ENCODE data around the gene PTPN5. TPM values are rescaled to one million over a fixed set of nuclear protein-coding genes. Genes with fewer than 3 reads are reported as not detected.
A peak's percentile ranks its signal among the peaks of the same experiment; 100 is the strongest.

Gene PTPN5
- total RNA-seq, 1 experiment from 2014 or later, result not detected

- no peak for DNase-seq (ENCODE audit: low read depth, low spot score)
- Histone ChIP-seq H3K4me3 (replicated peaks in 1 of 2; ENCODE audit: low read depth in 1 of 2, low read length in 2 of 2) (no peak overlapping the region), H3K27me3 (ENCODE audit: insufficient read depth, low read length) (peaks cover 5% of the 10 kb centered on the region; the same call in 1 of the 2 replicates), H2AFZ (ENCODE audit: low read depth, low read length, poor library complexity, severe bottlenecking) (no peak overlapping the region), H3K9me2 (ENCODE audit: insufficient read depth) (no peaks in the 10 kb centered on the region), H3K79me2 (ENCODE audit: insufficient read depth, low read length) (no peaks in the 10 kb centered on the region), H4K20me1 (ENCODE audit: insufficient read depth) (no peaks in the 10 kb centered on the region), H3K9ac (ENCODE audit: low read length) (no peak overlapping the region), H3K36me3 (ENCODE audit: control insufficient read depth in 1 of 2, insufficient read depth in 2 of 2, low read length in 2 of 2) (no peaks in the 10 kb centered on the region), H3K4me1 (ENCODE audit: control insufficient read depth in 1 of 2, insufficient read depth in 2 of 2, low read length in 2 of 2) (no peaks in the 10 kb centered on the region), H3K27ac (ENCODE audit: low read depth, low read length) (no peak overlapping the region), H3K4me2 (ENCODE audit: low read length) (no peak overlapping the region), H3K9me3 (ENCODE audit: control insufficient read depth in 1 of 2, insufficient read depth in 1 of 2, low read depth in 1 of 2, low read length in 2 of 2) (no peaks in the 10 kb centered on the region)
- TF ChIP-seq SP1 (IDR thresholded peaks at IDR 0.05; ENCODE audit: low read depth) (no peak), EZH2phosphoT487 (IDR thresholded peaks at IDR 0.05; ENCODE audit: borderline replicate concordance) (no peak)
- CTCF ChIA-PET, result no interaction called here
- ATAC-seq, result no peak
- intact Hi-C loops (cut with micrococcal nuclease), result no loop called here
- RAD21 ChIA-PET (ENCODE audit: low non-redundant PET in 1 of 2, low total read pairs in 2 of 2, uncharacterized antibody in 2 of 2, unreplicated experiment in 2 of 2), result no interaction called here
- POLR2A ChIA-PET, result no interaction called here
- no TSS peak for BruUV-seq (replicated peaks)
These were observed 85.0 kb downstream of the PTPN5 start for GRCh38 chr11:18706330-18707243.

GRCh38 chr11:18705651-18706281, 85.8 kb downstream of the PTPN5 start:
- Histone ChIP-seq H3K27me3 (ENCODE audit: insufficient read depth, low read length) (peaks cover 5% of the 10 kb centered on the region; the same call in 1 of the 2 replicates), H3K4me2 (ENCODE audit: low read length) (no peak overlapping the region), H3K9me3 (ENCODE audit: control insufficient read depth in 1 of 2, insufficient read depth in 1 of 2, low read depth in 1 of 2, low read length in 2 of 2) (no peaks in the 10 kb centered on the region), H3K4me1 (ENCODE audit: control insufficient read depth in 1 of 2, insufficient read depth in 2 of 2, low read length in 2 of 2) (peaks cover under 1 to 4% of the 10 kb centered on the region in 2 experiments; a peak in 2 of 4 replicates), H4K20me1 (ENCODE audit: insufficient read depth) (no peaks in the 10 kb centered on the region), H3K9me2 (ENCODE audit: insufficient read depth) (no peaks in the 10 kb centered on the region), H3K27ac (ENCODE audit: low read depth, low read length) (no peak overlapping the region), H3K79me2 (ENCODE audit: insufficient read depth, low read length) (no peaks in the 10 kb centered on the region), H3K9ac (ENCODE audit: low read length) (no peak overlapping the region), H3K36me3 (ENCODE audit: control insufficient read depth in 1 of 2, insufficient read depth in 2 of 2, low read length in 2 of 2) (no peaks in the 10 kb centered on the region), H3K4me3 (replicated peaks in 1 of 2; ENCODE audit: low read depth in 1 of 2, low read length in 2 of 2) (no peak overlapping the region), H2AFZ (ENCODE audit: low read depth, low read length, poor library complexity, severe bottlenecking) (no peak overlapping the region)
- DNase-seq (ENCODE audit: low read depth, low spot score), result no peak
- no TSS peak for BruUV-seq (replicated peaks)
- intact Hi-C loops (cut with micrococcal nuclease), result no loop called here
- RAD21 ChIA-PET (ENCODE audit: low non-redundant PET in 1 of 2, low total read pairs in 2 of 2, uncharacterized antibody in 2 of 2, unreplicated experiment in 2 of 2), result no interaction called here
- CTCF ChIA-PET, result no interaction called here
- ATAC-seq, result no peak
- TF ChIP-seq FOSL1 (IDR thresholded peaks at IDR 0.05; ENCODE audit: low read depth) (no peak), YY1 (IDR thresholded peaks at IDR 0.05; ENCODE audit: extremely low read depth, insufficient replicate concordance, low read depth, low read length) (no peak), SP1 (IDR thresholded peaks at IDR 0.05; ENCODE audit: low read depth) (no peak), CTCF (IDR thresholded peaks at IDR 0.05 in 2 of 3, conservative IDR thresholded peaks at IDR 0.05 in 1 of 3; ENCODE audit: borderline replicate concordance in 1 of 3, insufficient read depth in 1 of 3, low read depth in 2 of 3, low read length in 2 of 3) (0 out of 6 replicates have a peak, but pooled peaks of 1 of the 3 experiments have one; percentile 11), JUND (IDR thresholded peaks at IDR 0.05) (no peak), EZH2phosphoT487 (IDR thresholded peaks at IDR 0.05; ENCODE audit: borderline replicate concordance) (no peak), ZFX (IDR thresholded peaks at IDR 0.05) (no peak), SIN3A (IDR thresholded peaks at IDR 0.05; ENCODE audit: low read depth) (no peak), RAD21 (IDR thresholded peaks at IDR 0.05; ENCODE audit: low read depth) (peak; percentile 20; the same call in 1 of the 2 replicates), EGR1 (IDR thresholded peaks at IDR 0.05; ENCODE audit: low read depth) (no peak), POLR2AphosphoS5 (IDR thresholded peaks at IDR 0.05; ENCODE audit: low read depth, low read length) (no peak), TCF7L2 (IDR thresholded peaks at IDR 0.05; ENCODE audit: borderline replicate concordance, extremely low read depth, insufficient read depth, insufficient read length) (no peak)
- POLR2A ChIA-PET, result no interaction called here
